ENCODE measurements around the gene ATF7IP. TPM values are rescaled to one million over a fixed set of nuclear protein-coding genes. Genes with fewer than 3 reads are reported as not detected.

ATF7IP gene
- total and polyA plus RNA-seq, 7 donors: 3.9 to 56.3 (median 28.5) TPM

DNA sequence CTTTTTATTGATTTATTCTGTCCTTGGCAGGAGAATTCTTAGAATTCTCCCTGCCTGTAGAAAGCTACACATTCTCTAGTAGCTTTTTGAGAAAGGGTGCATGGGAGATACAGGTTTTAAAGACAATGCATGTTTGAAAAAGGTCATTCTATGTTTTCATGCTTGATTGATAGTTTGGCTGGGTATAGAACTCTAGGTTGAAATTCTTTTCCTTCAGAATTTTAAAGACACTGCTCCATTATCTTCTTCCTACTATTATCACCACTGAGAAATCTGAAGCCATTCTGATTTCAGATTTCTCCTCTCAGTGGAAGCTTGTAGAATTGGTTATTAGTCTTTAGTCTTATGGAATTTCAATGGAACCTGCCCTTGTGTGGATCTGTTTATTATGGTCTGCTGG, 14.0 kb downstream of the ATF7IP start:
- no peak overlapping the region for H3K4me3 ChIP-seq
- TF ChIP-seq, protein P1, sequence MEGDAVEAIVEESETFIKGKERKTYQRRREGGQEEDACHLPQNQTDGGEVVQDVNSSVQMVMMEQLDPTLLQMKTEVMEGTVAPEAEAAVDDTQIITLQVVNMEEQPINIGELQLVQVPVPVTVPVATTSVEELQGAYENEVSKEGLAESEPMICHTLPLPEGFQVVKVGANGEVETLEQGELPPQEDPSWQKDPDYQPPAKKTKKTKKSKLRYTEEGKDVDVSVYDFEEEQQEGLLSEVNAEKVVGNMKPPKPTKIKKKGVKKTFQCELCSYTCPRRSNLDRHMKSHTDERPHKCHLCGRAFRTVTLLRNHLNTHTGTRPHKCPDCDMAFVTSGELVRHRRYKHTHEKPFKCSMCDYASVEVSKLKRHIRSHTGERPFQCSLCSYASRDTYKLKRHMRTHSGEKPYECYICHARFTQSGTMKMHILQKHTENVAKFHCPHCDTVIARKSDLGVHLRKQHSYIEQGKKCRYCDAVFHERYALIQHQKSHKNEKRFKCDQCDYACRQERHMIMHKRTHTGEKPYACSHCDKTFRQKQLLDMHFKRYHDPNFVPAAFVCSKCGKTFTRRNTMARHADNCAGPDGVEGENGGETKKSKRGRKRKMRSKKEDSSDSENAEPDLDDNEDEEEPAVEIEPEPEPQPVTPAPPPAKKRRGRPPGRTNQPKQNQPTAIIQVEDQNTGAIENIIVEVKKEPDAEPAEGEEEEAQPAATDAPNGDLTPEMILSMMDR (IDR thresholded peaks at IDR 0.05): no peak
- intact Hi-C loops (cut with DNase I): no loop called here
- DNase-seq (no peak), ATAC-seq (no peak)
- peaks cover 8% of the 10 kb centered on the region for H3K4me1 ChIP-seq
- peaks cover 20% of the 10 kb centered on the region for H3K9me3 ChIP-seq
- H3K27me3 ChIP-seq (ENCODE audit: insufficient read depth in 3 of 3, low read length in 2 of 3): no peaks in the 10 kb centered on the region
- H3K27ac ChIP-seq: no peak overlapping the region
- no peaks in the 10 kb centered on the region for H3K36me3 ChIP-seq (ENCODE audit: insufficient read depth in 1 of 2, low read depth in 1 of 2)

DNA sequence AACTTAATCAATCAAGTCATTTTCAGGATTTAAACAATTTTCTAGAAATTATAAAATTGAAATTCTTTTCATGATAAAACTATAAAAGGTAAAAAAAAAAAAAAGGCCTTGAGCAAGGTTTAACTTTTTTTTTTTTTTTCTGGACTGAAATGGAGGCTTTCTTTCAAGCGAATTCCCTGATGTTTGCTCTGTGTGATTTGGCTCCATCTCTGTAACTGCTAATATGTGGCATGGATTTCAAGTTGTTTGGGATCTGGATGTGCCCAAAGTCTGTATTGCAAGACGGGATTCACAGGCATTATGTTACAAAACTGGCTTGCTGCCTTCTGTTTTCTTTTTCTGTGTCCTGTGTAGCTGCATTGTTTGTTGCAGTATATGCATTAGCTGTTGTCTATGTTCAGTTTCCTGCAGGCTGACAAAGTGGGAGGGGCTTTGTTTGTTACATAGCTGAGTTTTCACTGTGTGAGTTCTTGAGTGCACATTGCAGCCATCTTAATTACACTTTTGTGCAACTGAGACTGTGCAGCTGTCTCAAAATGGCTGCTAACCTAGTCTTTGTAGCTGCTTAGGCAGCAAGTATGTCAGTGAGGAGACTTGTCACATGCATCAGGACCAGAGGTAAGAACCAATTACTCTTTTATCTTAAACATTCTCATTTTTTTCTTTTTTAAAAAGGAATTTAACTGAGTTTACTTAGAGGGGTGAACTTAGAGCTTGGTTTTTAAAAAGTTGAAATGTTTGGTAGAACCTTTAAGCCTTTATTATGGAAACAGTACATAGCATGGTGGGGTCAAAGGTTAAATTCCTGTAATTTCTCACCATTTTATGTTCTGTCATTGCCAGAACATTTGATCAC, 19.5 kb downstream of the ATF7IP start:
- Histone ChIP-seq H3K36me3 (ENCODE audit: insufficient read depth in 1 of 2, low read depth in 1 of 2) (no peaks in the 10 kb centered on the region), H3K27ac (peak overlapping the region; percentile 48), H3K4me1 (peaks cover 3% of the 10 kb centered on the region), H3K9me3 (peaks cover 9% of the 10 kb centered on the region), H3K27me3 (ENCODE audit: insufficient read depth in 3 of 3, low read length in 2 of 3) (no peaks in the 10 kb centered on the region), H3K4me3 (peak overlapping the region; percentile 52)
- intact Hi-C loops (cut with DNase I): loop anchor here in 1 of 2 donors (10.0 kb wide), 1 partner anchor 170 kb away; no protein-coding TSS in a partner anchor
- TF ChIP-seq, protein P1 (IDR thresholded peaks at IDR 0.05): no peak
- WGBS, 3 donors: 0 to 4% (median 2%) methylated on average over 2 of the region's 2 CpGs
- DNase-seq (no peak), ATAC-seq (peak; percentile 90 to 97 (median 96))

DNA sequence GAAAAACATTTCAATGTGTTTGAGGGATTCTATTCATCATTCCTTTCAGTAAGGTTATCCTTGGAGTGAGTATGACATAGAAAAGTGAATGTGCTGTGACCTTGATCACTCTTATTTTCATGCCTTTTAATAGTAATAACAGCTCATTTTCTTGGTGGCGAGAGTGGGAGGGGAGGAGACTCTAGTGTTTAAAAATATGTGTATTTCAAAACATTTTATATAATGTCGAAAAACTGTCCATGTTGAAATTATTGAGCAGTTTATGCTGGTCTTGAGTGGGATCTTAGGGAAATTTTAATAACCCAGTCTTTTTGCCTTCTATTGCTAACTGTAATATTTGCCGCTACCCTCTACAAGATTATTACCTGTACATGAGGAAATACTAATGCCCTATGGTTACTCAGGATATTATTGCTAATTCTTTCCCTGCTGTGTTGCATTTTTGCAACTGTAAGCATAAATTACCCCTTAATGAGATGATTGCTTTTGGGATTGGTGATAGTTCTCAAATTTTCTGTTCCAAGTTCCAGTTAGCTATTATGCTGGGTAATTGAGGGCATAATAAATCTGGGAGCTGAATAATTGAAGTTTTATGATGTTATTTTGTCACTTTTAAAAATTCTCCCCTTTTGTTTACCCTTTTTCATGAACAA, 21.9 kb downstream of the ATF7IP start:
- peaks cover 3% of the 10 kb centered on the region for H3K9me3 ChIP-seq
- no peaks in the 10 kb centered on the region for H3K36me3 ChIP-seq (ENCODE audit: insufficient read depth in 1 of 2, low read depth in 1 of 2)
- DNase-seq (no peak), ATAC-seq (no peak)
- H3K27ac ChIP-seq: no peak overlapping the region
- H3K4me3 ChIP-seq: peak overlapping the region; percentile 52
- peaks cover 3% of the 10 kb centered on the region for H3K4me1 ChIP-seq
- intact Hi-C loops (cut with DNase I): loop anchor here in 1 of 2 donors (10.0 kb wide), 1 partner anchor 167 kb away; no protein-coding TSS in a partner anchor
- TF ChIP-seq, protein P1 (IDR thresholded peaks at IDR 0.05): no peak
- WGBS, 3 donors: 86 to 95% (median 93%) methylated on average over 3 of the region's 3 CpGs
- H3K27me3 ChIP-seq (ENCODE audit: insufficient read depth in 3 of 3, low read length in 2 of 3): no peaks in the 10 kb centered on the region

DNA sequence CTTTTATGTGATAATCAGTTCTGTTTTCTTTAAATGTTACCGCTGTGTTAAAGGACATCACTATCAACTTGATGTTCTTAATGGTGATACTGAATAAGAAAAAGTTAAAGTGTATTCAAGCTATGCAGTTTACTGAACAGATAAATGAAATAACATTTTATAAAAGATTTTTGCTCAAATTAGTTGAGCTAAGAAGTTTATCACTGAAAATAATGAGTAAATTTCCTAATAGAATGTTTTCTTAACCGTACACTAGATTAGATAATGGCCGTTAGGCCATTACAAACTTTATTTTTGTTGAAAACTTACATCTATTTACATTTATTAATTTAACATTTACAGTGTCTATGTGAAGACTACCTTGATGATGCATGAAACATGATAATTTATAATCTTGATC, 25.0 kb downstream of the ATF7IP start:
- ATAC-seq: no peak
- Histone ChIP-seq H3K36me3 (ENCODE audit: insufficient read depth in 1 of 2, low read depth in 1 of 2) (no peaks in the 10 kb centered on the region), H3K27ac (no peak overlapping the region), H3K27me3 (ENCODE audit: insufficient read depth in 3 of 3, low read length in 2 of 3) (no peaks in the 10 kb centered on the region), H3K4me3 (no peak overlapping the region), H3K9me3 (peaks cover 3% of the 10 kb centered on the region), H3K4me1 (peaks cover 13% of the 10 kb centered on the region)
- 96 to 99% (median 98%) methylated on average over 3 of the region's 3 CpGs for WGBS, 3 donors
- TF ChIP-seq, protein P1 (IDR thresholded peaks at IDR 0.05): no peak
- DNase-seq: no peak
- intact Hi-C loops (cut with DNase I): no loop called here
